Melanocyte of skin (primary cell): ENCODE measurements around the gene TMEM184A. TPM values are rescaled to one million over a fixed set of nuclear protein-coding genes. Genes with fewer than 3 reads are reported as not detected.

ENCODE experiments used
- total RNA-seq, 2 donors: library from RNA; depleted of rRNA; stranded (reverse); fragments of >200 nt; gene quantifications; 2 replicates each; pipeline ENCODE4 v1.2.3, GENCODE V29; 2012

The TMEM184A gene
- total RNA-seq, result not detected

DNA sequence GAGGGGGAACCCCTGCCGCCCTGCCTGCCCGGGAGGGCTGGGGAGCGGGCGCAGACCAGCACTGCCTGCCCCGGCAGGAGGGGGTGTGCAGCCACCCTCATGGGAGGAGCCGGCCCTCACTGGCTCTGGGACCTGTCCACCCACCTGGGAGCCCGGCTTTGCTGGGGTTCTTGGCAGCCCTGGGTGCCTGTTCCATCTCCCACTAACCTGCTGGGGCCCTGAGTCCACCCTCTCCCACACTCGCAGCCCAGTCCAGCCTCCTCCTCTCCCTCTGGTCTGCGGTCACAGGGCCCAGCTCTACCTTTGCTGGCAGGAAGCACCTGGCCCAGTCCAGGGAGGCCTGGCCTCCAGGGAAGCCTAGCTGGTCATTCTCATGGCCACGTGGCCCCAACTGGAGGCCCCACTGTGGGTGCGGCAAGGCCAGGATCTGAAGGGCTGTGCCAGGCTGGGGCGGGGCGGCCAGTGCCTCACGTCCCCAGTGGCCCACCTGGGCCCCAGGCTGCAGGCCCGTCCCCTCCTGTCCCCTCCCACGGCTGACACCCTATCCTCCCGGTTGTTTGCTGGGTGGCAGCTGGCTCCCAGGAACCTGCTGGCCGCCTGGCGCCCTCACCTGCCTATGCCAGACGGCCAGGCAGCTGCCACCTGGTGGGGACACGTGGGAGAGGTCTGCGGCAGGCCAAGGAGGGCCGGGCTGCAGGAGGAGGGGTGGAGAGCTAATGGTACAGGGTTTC is at the start of gene TMEM184A:
TSS of gene TMEM184A (minus strand) at position 393 of the 731 bp plus-strand sequence. CDS start 721 bp downstream, outside the sequence.

DNA sequence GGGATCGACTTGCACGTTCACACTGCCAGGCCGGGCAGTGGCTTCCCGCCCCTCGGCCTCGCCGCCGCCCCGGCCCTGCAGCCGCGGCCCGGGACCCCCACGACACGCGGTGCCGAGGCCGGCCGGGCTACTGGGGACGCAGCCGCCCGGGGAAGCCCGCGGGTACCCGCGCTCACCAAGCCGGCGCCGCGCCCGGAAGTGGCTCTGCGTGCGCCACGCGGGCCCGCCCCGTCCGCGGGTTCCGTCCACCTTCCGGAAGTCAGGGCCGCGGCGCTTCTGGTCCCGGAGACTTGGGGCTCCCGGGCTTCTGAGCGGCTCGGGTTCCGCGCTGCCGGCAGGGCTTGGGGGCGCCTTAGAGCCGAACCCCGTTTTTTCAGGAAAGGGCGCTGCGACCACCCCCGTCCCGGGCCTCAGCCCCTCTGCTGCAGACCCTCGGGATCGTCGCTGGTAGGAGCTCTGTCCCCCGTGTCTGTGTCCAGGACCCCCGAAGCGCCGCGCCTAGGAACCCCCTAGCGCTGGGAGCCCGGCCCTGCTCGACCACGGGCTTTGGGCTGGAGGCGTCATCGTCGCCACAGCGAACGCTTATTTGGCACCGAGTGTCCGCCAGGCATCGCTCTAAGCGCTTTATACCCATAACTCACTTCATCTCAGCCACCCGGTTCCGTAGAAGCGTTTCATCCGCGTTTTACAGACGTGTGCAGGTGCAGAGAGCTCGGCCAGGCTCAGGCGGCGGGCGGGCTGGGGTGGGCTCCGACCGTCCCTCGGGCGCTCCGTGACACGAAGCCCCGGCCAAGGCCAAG is 14.0 kb upstream of the TMEM184A start, which contains the start of gene PSMG3:
TSS of gene PSMG3 (minus strand) at position 200 of the 800 bp plus-strand sequence. CDS start 693 bp downstream, outside the sequence.

DNA sequence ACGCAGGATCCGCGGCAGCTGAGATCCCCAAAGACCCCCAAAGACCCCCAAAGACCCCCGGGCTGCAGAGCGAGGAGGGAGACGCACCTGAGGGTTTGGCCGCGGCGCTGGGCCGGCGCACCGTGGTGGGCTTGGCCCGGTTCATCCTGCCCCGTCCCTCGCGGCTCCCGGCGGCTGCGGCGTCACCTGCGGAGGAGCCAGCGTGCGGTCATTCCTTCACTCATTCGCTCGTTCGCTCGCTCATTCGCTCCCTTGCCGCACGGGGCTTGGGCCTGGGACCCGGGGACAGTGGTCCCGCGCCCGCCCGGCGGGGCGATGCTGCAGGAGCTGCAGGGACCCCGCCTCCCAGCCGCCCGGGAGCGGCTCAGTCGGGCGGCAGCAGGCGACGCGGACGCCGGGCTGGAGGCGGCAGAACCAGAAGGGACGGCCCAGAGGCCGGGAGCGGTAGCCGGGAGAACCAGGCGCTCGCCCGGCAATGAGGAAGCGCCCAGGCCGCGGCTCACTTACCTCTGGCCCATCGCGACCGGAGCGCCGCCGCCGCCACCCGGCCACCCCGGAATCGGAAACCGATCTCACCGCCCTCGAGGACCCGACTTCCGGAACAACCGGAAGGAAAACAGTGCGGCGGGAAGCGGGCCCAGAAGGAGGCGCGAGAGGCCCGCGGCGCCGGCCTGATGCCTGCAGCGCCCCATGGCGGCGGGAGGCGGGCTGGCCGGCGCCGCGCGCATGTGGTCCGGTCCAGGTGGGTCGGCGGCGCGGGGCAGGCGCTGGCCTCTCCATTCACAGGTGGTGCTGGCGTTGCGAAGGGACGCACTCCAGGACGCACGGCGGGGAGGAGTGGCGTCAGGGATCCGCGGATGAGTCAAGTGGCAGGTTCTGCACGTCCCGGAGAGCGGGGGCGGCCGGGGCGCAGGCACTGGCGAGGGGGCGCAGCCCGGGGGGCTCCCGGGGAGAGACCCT is 51.9 kb downstream of the TMEM184A start, which contains the start of gene INTS1:
TSS of gene INTS1 (minus strand) at position 574 of the 960 bp plus-strand sequence. CDS start at position 145, 429 bp downstream.

Other genes with a start within 250 kb of the TMEM184A start
- 10 to 100 TPM in 1 of 2 donors, 1 to 10 TPM in 1; 9.0 to 15.8 TPM for gene MICALL2, start 96.7 kb downstream of the TMEM184A start, total RNA-seq
- 10 to 100 TPM; 52.7 to 53.3 TPM for gene INTS1, start 51.8 kb downstream of the TMEM184A start, total RNA-seq
- gene MAFK, start 25.5 kb downstream of the TMEM184A start, total RNA-seq, result 1 to 10 TPM; 8.6 to 9.3 TPM
- 10 to 100 TPM; 44.0 to 49.0 TPM for gene PSMG3, start 13.8 kb upstream of the TMEM184A start, total RNA-seq
- 1 to 10 TPM in 1 of 2 donors, under 1 TPM in 1; 0.33 to 2.8 TPM for gene ELFN1, start 114.1 kb upstream of the TMEM184A start, total RNA-seq